Measurements from ENCODE around the gene C6orf89.

GRCh38 chr6:36930483-36930882 is 44.7 kb downstream of the C6orf89 start:
- TF ChIP-seq CTCF (IDR thresholded peaks at IDR 0.05) (no peak), SMC3 (IDR thresholded peaks at IDR 0.05) (no peak), RAD21 (conservative IDR thresholded peaks at IDR 0.05 in 1 of 2, IDR thresholded peaks at IDR 0.05 in 1 of 2) (no peak), RNF2 (IDR thresholded peaks at IDR 0.05; ENCODE audit: borderline replicate concordance, low read depth) (no peak), ESRRA (IDR thresholded peaks at IDR 0.05; ENCODE audit: borderline replicate concordance, low read length) (no peak), POLR2A (IDR thresholded peaks at IDR 0.05; ENCODE audit: low read length) (no peak), TP53 (CRISPR knock-in tag; IDR thresholded peaks at IDR 0.05) (no peak), REST (IDR thresholded peaks at IDR 0.05) (no peak), MAX (IDR thresholded peaks at IDR 0.05) (no peak), HDAC2 (IDR thresholded peaks at IDR 0.05) (no peak), RCOR1 (IDR thresholded peaks at IDR 0.05; ENCODE audit: low read depth, low read length) (no peak), JUN (IDR thresholded peaks at IDR 0.05) (no peak), EP300 (IDR thresholded peaks at IDR 0.05) (no peak)
